Esophagus muscularis mucosa (tissue), 3 donors: ENCODE results near the gene MYO1G.

Experiments
- POLR2AphosphoS5 ChIP-seq, 2 donors: sonication (generic); formaldehyde crosslinking; IDR thresholded peaks; one replicate each; pipeline ENCODE4 v1.6.1; 2017; ENCODE audit warnings: antibody characterized with exemption in 2 of 2
- TF ChIP-seq, protein P1 (sequence below), 3 experiments: fragments of 200-600 bp in 2 of 3; fragments of 450-650 bp in 1 of 3; sonication (generic) in 2 of 3; IDR thresholded peaks; one replicate each; pipeline ENCODE4 v1.5.1; 2017 to 2019; ENCODE audit warnings: antibody characterized with exemption in 3 of 3, mild to moderate bottlenecking in 2 of 3, moderate library complexity in 1 of 3

- TF ChIP-seq POLR2AphosphoS5 (IDR thresholded peaks at IDR 0.05) = no peak
- TF ChIP-seq, protein P1, sequence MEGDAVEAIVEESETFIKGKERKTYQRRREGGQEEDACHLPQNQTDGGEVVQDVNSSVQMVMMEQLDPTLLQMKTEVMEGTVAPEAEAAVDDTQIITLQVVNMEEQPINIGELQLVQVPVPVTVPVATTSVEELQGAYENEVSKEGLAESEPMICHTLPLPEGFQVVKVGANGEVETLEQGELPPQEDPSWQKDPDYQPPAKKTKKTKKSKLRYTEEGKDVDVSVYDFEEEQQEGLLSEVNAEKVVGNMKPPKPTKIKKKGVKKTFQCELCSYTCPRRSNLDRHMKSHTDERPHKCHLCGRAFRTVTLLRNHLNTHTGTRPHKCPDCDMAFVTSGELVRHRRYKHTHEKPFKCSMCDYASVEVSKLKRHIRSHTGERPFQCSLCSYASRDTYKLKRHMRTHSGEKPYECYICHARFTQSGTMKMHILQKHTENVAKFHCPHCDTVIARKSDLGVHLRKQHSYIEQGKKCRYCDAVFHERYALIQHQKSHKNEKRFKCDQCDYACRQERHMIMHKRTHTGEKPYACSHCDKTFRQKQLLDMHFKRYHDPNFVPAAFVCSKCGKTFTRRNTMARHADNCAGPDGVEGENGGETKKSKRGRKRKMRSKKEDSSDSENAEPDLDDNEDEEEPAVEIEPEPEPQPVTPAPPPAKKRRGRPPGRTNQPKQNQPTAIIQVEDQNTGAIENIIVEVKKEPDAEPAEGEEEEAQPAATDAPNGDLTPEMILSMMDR (IDR thresholded peaks at IDR 0.05) = no peak
Measured at GRCh38 chr7:44988701-44989100, 9.9 kb upstream of the MYO1G start.
